ENCODE measurements around the gene CTSD.
"Not testable (repeated sequence)": the region's sequence is repeated elsewhere in the genome, so short reads cannot be mapped to it uniquely, and the experiment has no call there.

The CTSD gene

GRCh38 chr11:1763796-1764661, at the start of gene CTSD:
Gene CTSD, minus strand, starts transcription at chr11:1763927. Its CDS starts 68 bp downstream, at chr11:1763859.
- H3K4me3 ChIP-seq (ENCODE audit: low read depth, low read length): peak within 1 kb of the TSS; percentile 69
- peak; percentile 12; the same call in 1 of the 2 replicates for TF ChIP-seq CTCF (IDR thresholded peaks at IDR 0.05; ENCODE audit: borderline replicate concordance, insufficient read depth, low read depth, low read length)

- H3K4me3 ChIP-seq (ENCODE audit: low read depth, low read length): not testable (repeated sequence)
These were observed 49.6 kb upstream of the CTSD start for GRCh38 chr11:1813356-1813755.

- no peak overlapping the region for H3K4me3 ChIP-seq (ENCODE audit: low read depth, low read length)
- no peak for TF ChIP-seq CTCF (IDR thresholded peaks at IDR 0.05; ENCODE audit: borderline replicate concordance, insufficient read depth, low read depth, low read length)
These were observed 49.1 kb upstream of the CTSD start for GRCh38 chr11:1812801-1813200.

GRCh38 chr11:1812274-1812673, 48.5 kb upstream of the CTSD start:
- TF ChIP-seq CTCF (IDR thresholded peaks at IDR 0.05; ENCODE audit: borderline replicate concordance, insufficient read depth, low read depth, low read length): no peak
- H3K4me3 ChIP-seq (ENCODE audit: low read depth, low read length): no peak overlapping the region

GRCh38 chr11:1810761-1811160, 47.0 kb upstream of the CTSD start:
- H3K4me3 ChIP-seq (ENCODE audit: low read depth, low read length): no peak overlapping the region
- TF ChIP-seq CTCF (IDR thresholded peaks at IDR 0.05; ENCODE audit: borderline replicate concordance, insufficient read depth, low read depth, low read length): no peak

- TF ChIP-seq CTCF (IDR thresholded peaks at IDR 0.05; ENCODE audit: borderline replicate concordance, insufficient read depth, low read depth, low read length): no peak
These were observed 43.7 kb upstream of the CTSD start for GRCh38 chr11:1807264-1807995.

GRCh38 chr11:1805525-1805924, 41.8 kb upstream of the CTSD start:
- no peak for TF ChIP-seq CTCF (IDR thresholded peaks at IDR 0.05; ENCODE audit: borderline replicate concordance, insufficient read depth, low read depth, low read length)
- H3K4me3 ChIP-seq (ENCODE audit: low read depth, low read length): no peak overlapping the region

More at GRCh38 chr11:1807264-1807995, 43.7 kb upstream of the CTSD start:
- no peak overlapping the region for H3K4me3 ChIP-seq (ENCODE audit: low read depth, low read length)

GRCh38 chr11:1803835-1804519, 40.2 kb upstream of the CTSD start:
- H3K4me3 ChIP-seq (ENCODE audit: low read depth, low read length): not testable (repeated sequence)
